Activated T-cell treated with anti-CD3 and anti-CD28 coated beads, Interleukin-2, amount 50 U/mL, for 72 hours (primary cell): ENCODE measurements around the gene NLGN1. TPM values are rescaled to one million over a fixed set of nuclear protein-coding genes. Genes with fewer than 3 reads are reported as not detected.

ENCODE experiments used
- ATAC-seq, 2 donors: fragments of 150-1000 bp; cut with Tn5 transposase; replicated peaks in 1 of 2; 2 replicates each; pipeline ENCODE4 v1.10.0; 2021; ENCODE audit warnings: moderate library complexity in 2 of 2, mild to moderate bottlenecking in 1 of 2
- DNase-seq, 2 donors: peaks; one replicate each; pipeline ENCODE4 v3.0.0; 2021 to 2022; ENCODE audit warnings: mixed read lengths in 1 of 2
- H3K27ac Mint-ChIP-seq: one replicate; pipeline ENCODE4 v1.8.0; 2022; ENCODE audit warnings: mild to moderate bottlenecking, moderate library complexity, mixed read lengths
- H3K27me3 Mint-ChIP-seq: one replicate; pipeline ENCODE4 v1.8.0; 2022; ENCODE audit warnings: low read depth, mixed read lengths
- H3K36me3 Mint-ChIP-seq, 2 donors: one replicate each; pipeline ENCODE4 v1.8.0; 2022; ENCODE audit warnings: mixed read lengths in 2 of 2, mild to moderate bottlenecking in 1 of 2; ENCODE audit not compliant: insufficient read depth in 2 of 2
- H3K4me1 Mint-ChIP-seq: one replicate; pipeline ENCODE4 v1.8.0; 2022; ENCODE audit warnings: low read depth, mixed read lengths
- H3K4me3 Mint-ChIP-seq, 2 donors: one replicate each; pipeline ENCODE4 v1.8.0; 2022; ENCODE audit warnings: mild to moderate bottlenecking in 2 of 2, mixed read lengths in 2 of 2, moderate library complexity in 2 of 2
- H3K9me3 Mint-ChIP-seq, 2 donors: one replicate each; pipeline ENCODE4 v1.8.0; 2022; ENCODE audit warnings: mixed read lengths in 2 of 2
- total RNA-seq, 2 donors: library from RNA; stranded (reverse); gene quantifications; one replicate each; pipeline ENCODE4 v1.2.3, GENCODE V29; 2022

NLGN1 gene
- total RNA-seq, 2 donors from 2014 or later, result not detected

GRCh38 chr3:173463250-173463649 lies 65.7 kb downstream of the NLGN1 start:
- H3K4me1 Mint-ChIP-seq, result no peaks in the 10 kb centered on the region
- peaks cover 1% of the 10 kb centered on the region in 2 donors for H3K9me3 Mint-ChIP-seq
- H3K36me3 Mint-ChIP-seq, result no peaks in the 10 kb centered on the region
- H3K27ac Mint-ChIP-seq, result no peak overlapping the region
- DNase-seq (no peak), ATAC-seq (no peak)
- no peak overlapping the region for H3K4me3 Mint-ChIP-seq
- no peaks in the 10 kb centered on the region for H3K27me3 Mint-ChIP-seq

- Mint-ChIP-seq H3K27me3 (no peaks in the 10 kb centered on the region), H3K36me3 (no peaks in the 10 kb centered on the region), H3K9me3 (peaks cover 1% of the 10 kb centered on the region in 2 donors), H3K4me1 (no peaks in the 10 kb centered on the region), H3K27ac (no peak overlapping the region), H3K4me3 (no peak overlapping the region)
- no peak for ATAC-seq
- no peak for DNase-seq
Measured at GRCh38 chr3:173465112-173465511, 67.6 kb downstream of the NLGN1 start.

- no peaks in the 10 kb centered on the region for H3K36me3 Mint-ChIP-seq
- no peak overlapping the region for H3K4me3 Mint-ChIP-seq
- no peaks in the 10 kb centered on the region for H3K27me3 Mint-ChIP-seq
- no peak for DNase-seq
- H3K9me3 Mint-ChIP-seq, result peaks cover 1% of the 10 kb centered on the region in 2 donors
- no peak for ATAC-seq
- no peak overlapping the region for H3K27ac Mint-ChIP-seq
- no peaks in the 10 kb centered on the region for H3K4me1 Mint-ChIP-seq
Measured at GRCh38 chr3:173465898-173466678, 68.5 kb downstream of the NLGN1 start.

- no peaks in the 10 kb centered on the region for H3K36me3 Mint-ChIP-seq
- no peak for DNase-seq
- no peaks in the 10 kb centered on the region for H3K27me3 Mint-ChIP-seq
- no peak overlapping the region for H3K27ac Mint-ChIP-seq
- no peak for ATAC-seq
- H3K9me3 Mint-ChIP-seq, result peaks cover 1% of the 10 kb centered on the region in 2 donors
- no peak overlapping the region for H3K4me3 Mint-ChIP-seq
- H3K4me1 Mint-ChIP-seq, result no peaks in the 10 kb centered on the region
Measured at GRCh38 chr3:173467501-173467900, 70.0 kb downstream of the NLGN1 start.

GRCh38 chr3:173473237-173473636 lies 75.7 kb downstream of the NLGN1 start:
- Mint-ChIP-seq H3K4me1 (no peaks in the 10 kb centered on the region), H3K4me3 (no peak overlapping the region), H3K27ac (no peak overlapping the region), H3K36me3 (no peaks in the 10 kb centered on the region), H3K27me3 (no peaks in the 10 kb centered on the region), H3K9me3 (peaks cover 5 to 10% of the 10 kb centered on the region in 2 donors)
- no peak for ATAC-seq
- no peak for DNase-seq

GRCh38 chr3:173479301-173479700 lies 81.8 kb downstream of the NLGN1 start:
- ATAC-seq (no peak), DNase-seq (no peak)
- Mint-ChIP-seq H3K27me3 (no peaks in the 10 kb centered on the region), H3K36me3 (no peaks in the 10 kb centered on the region), H3K27ac (no peak overlapping the region), H3K4me1 (no peaks in the 10 kb centered on the region), H3K4me3 (no peak overlapping the region), H3K9me3 (peaks cover 5 to 9% of the 10 kb centered on the region in 2 donors)

GRCh38 chr3:173501931-173502489 lies 104.5 kb downstream of the NLGN1 start:
- H3K27ac Mint-ChIP-seq, result no peak overlapping the region
- H3K4me3 Mint-ChIP-seq, result no peak overlapping the region
- peaks cover 0 to 5% of the 10 kb centered on the region in 2 donors for H3K9me3 Mint-ChIP-seq
- DNase-seq, result no peak
- H3K36me3 Mint-ChIP-seq, result no peaks in the 10 kb centered on the region
- ATAC-seq, result no peak
- H3K4me1 Mint-ChIP-seq, result no peaks in the 10 kb centered on the region
- no peaks in the 10 kb centered on the region for H3K27me3 Mint-ChIP-seq

- H3K9me3 Mint-ChIP-seq, result peaks cover 0 to 6% of the 10 kb centered on the region in 2 donors
- no peaks in the 10 kb centered on the region for H3K36me3 Mint-ChIP-seq
- H3K4me3 Mint-ChIP-seq, result no peak overlapping the region
- H3K4me1 Mint-ChIP-seq, result no peaks in the 10 kb centered on the region
- DNase-seq (no peak), ATAC-seq (no peak)
- H3K27ac Mint-ChIP-seq, result no peak overlapping the region
- H3K27me3 Mint-ChIP-seq, result no peaks in the 10 kb centered on the region
Measured at GRCh38 chr3:173502983-173503568, 105.5 kb downstream of the NLGN1 start.

GRCh38 chr3:173510565-173510964 lies 113.0 kb downstream of the NLGN1 start:
- no peak overlapping the region for H3K4me3 Mint-ChIP-seq
- H3K9me3 Mint-ChIP-seq, result peaks cover 0 to 1% of the 10 kb centered on the region in 2 donors
- H3K4me1 Mint-ChIP-seq, result no peaks in the 10 kb centered on the region
- ATAC-seq (no peak), DNase-seq (no peak)
- H3K27ac Mint-ChIP-seq, result no peak overlapping the region
- H3K27me3 Mint-ChIP-seq, result no peaks in the 10 kb centered on the region
- H3K36me3 Mint-ChIP-seq, result no peaks in the 10 kb centered on the region

- Mint-ChIP-seq H3K27ac (no peak overlapping the region), H3K9me3 (no peaks in the 10 kb centered on the region), H3K4me3 (no peak overlapping the region), H3K4me1 (no peaks in the 10 kb centered on the region), H3K27me3 (no peaks in the 10 kb centered on the region), H3K36me3 (no peaks in the 10 kb centered on the region)
- DNase-seq (no peak), ATAC-seq (peak in 1 of 2 donors; percentile 58)
Measured at GRCh38 chr3:173513123-173513522, 115.6 kb downstream of the NLGN1 start.

- H3K27me3 Mint-ChIP-seq, result no peaks in the 10 kb centered on the region
- peaks cover 0 to 4% of the 10 kb centered on the region in 2 donors for H3K36me3 Mint-ChIP-seq
- DNase-seq (no peak), ATAC-seq (no peak)
- no peak overlapping the region for H3K4me3 Mint-ChIP-seq
- H3K27ac Mint-ChIP-seq, result no peak overlapping the region
- peaks cover 12 to 21% of the 10 kb centered on the region in 2 donors for H3K9me3 Mint-ChIP-seq
- H3K4me1 Mint-ChIP-seq, result no peaks in the 10 kb centered on the region
Measured at GRCh38 chr3:173529062-173529711, 131.6 kb downstream of the NLGN1 start.

GRCh38 chr3:173531602-173532001 lies 134.1 kb downstream of the NLGN1 start:
- no peak for DNase-seq
- Mint-ChIP-seq H3K4me3 (no peak overlapping the region), H3K4me1 (no peaks in the 10 kb centered on the region), H3K9me3 (peaks cover 7 to 13% of the 10 kb centered on the region in 2 donors), H3K27ac (no peak overlapping the region), H3K36me3 (peaks cover 0 to 2% of the 10 kb centered on the region in 2 donors), H3K27me3 (no peaks in the 10 kb centered on the region)
- ATAC-seq, result no peak

- no peak for ATAC-seq
Measured at GRCh38 chr3:173538410-173538809, 140.9 kb downstream of the NLGN1 start.

More at GRCh38 chr3:173538410-173538809, 140.9 kb downstream of the NLGN1 start:
- no peak for DNase-seq
- H3K4me1 Mint-ChIP-seq, result no peaks in the 10 kb centered on the region
- H3K27ac Mint-ChIP-seq, result no peak overlapping the region
- H3K36me3 Mint-ChIP-seq, result no peaks in the 10 kb centered on the region
- H3K27me3 Mint-ChIP-seq, result no peaks in the 10 kb centered on the region
- H3K9me3 Mint-ChIP-seq, result no peaks in the 10 kb centered on the region
- H3K4me3 Mint-ChIP-seq, result no peak overlapping the region
